GM18526 (cell line): ENCODE data around the gene DCAF4.

Experiments used
- POLR2A ChIP-seq: IDR thresholded peaks from 3 replicates; pipeline ENCODE4 v1.6.1; 2011; ENCODE audit not compliant: insufficient read length; ENCODE audit errors: extremely low read depth

Gene DCAF4

GRCh38 chr14:72892103-72892878, 34.0 kb upstream of the DCAF4 start:
- TF ChIP-seq POLR2A, result no peak

- TF ChIP-seq POLR2A, result no peak
These were observed 33.2 kb upstream of the DCAF4 start for GRCh38 chr14:72892879-72893635.

- TF ChIP-seq POLR2A, result no peak
These were observed 32.5 kb upstream of the DCAF4 start, which contains the start of gene DPF3 for GRCh38 chr14:72893636-72894322. Gene DPF3 (minus strand): TSS chr14:72894101. CDS start chr14:72894088, 13 bp downstream.

GRCh38 chr14:72894323-72894622, 32.0 kb upstream of the DCAF4 start:
- no peak for TF ChIP-seq POLR2A

- no peak for TF ChIP-seq POLR2A
These were observed 31.5 kb upstream of the DCAF4 start for GRCh38 chr14:72894623-72895378.

- no peak for TF ChIP-seq POLR2A
These were observed 27.8 kb upstream of the DCAF4 start for GRCh38 chr14:72898448-72898847.

- no peak for TF ChIP-seq POLR2A
These were observed 24.9 kb upstream of the DCAF4 start for GRCh38 chr14:72901361-72901760.

- no peak for TF ChIP-seq POLR2A
These were observed 23.3 kb upstream of the DCAF4 start for GRCh38 chr14:72902801-72903530.

GRCh38 chr14:72903716-72904115, 22.5 kb upstream of the DCAF4 start:
- TF ChIP-seq POLR2A, result no peak

- TF ChIP-seq POLR2A, result no peak
These were observed 22.0 kb upstream of the DCAF4 start for GRCh38 chr14:72904218-72904617.

GRCh38 chr14:72904840-72905561, 21.3 kb upstream of the DCAF4 start:
- no peak for TF ChIP-seq POLR2A

GRCh38 chr14:72906316-72906715, 19.9 kb upstream of the DCAF4 start:
- TF ChIP-seq POLR2A, result no peak

GRCh38 chr14:72906879-72907278, 19.4 kb upstream of the DCAF4 start:
- no peak for TF ChIP-seq POLR2A

GRCh38 chr14:72907886-72908285, 18.4 kb upstream of the DCAF4 start:
- TF ChIP-seq POLR2A, result no peak
